Mesenchymal stem cell (in vitro differentiated cells and primary cell): ENCODE data around the gene BMPR1B.

ENCODE experiments used
- DNase-seq: peaks from one replicate; pipeline ENCODE4 v3.0.0-alpha.2; 2013
- H2AFZ ChIP-seq: one replicate; pipeline ENCODE4 v1.6.1; 2013; ENCODE audit warnings: low read depth, mild to moderate bottlenecking, control low read depth, inconsistent platforms, low read length, moderate library complexity
- H2AK5ac ChIP-seq: 2 replicates; pipeline ENCODE4 v1.6.1; 2013; ENCODE audit warnings: low read length, moderate library complexity, mild to moderate bottlenecking, inconsistent platforms; ENCODE audit not compliant: severe bottlenecking
- H2BK120ac ChIP-seq: one replicate; pipeline ENCODE4 v1.6.1; 2013; ENCODE audit warnings: low read depth, mild to moderate bottlenecking, inconsistent platforms, low read length, moderate library complexity
- H2BK12ac ChIP-seq, 2 experiments: one replicate each; pipeline ENCODE4 v1.6.1; 2013; ENCODE audit warnings: inconsistent platforms in 2 of 2, low read length in 2 of 2, mild to moderate bottlenecking in 2 of 2, moderate library complexity in 2 of 2, control low read depth in 1 of 2
- H2BK15ac ChIP-seq: one replicate; pipeline ENCODE4 v1.6.1; 2013; ENCODE audit warnings: mild to moderate bottlenecking, low read depth, inconsistent platforms; ENCODE audit not compliant: poor library complexity, severe bottlenecking
- H2BK5ac ChIP-seq: 2 replicates; pipeline ENCODE4 v1.6.1; 2013; ENCODE audit warnings: low read depth, mild to moderate bottlenecking, low read length, control low read depth, inconsistent platforms; ENCODE audit not compliant: poor library complexity, severe bottlenecking
- H3K14ac ChIP-seq, 2 experiments: one replicate each; pipeline ENCODE4 v1.6.1; 2013; ENCODE audit warnings: inconsistent platforms in 2 of 2, low read length in 2 of 2, control low read depth in 1 of 2, mild to moderate bottlenecking in 1 of 2, moderate library complexity in 1 of 2
- H3K18ac ChIP-seq, 2 experiments: one replicate each; pipeline ENCODE4 v1.6.1; 2013; ENCODE audit warnings: inconsistent platforms in 2 of 2, low read length in 2 of 2, control low read depth in 1 of 2, low read depth in 1 of 2, mild to moderate bottlenecking in 1 of 2
- H3K23ac ChIP-seq, 2 experiments: one replicate each; pipeline ENCODE4 v1.6.1; 2013; ENCODE audit warnings: inconsistent platforms in 2 of 2, low read length in 2 of 2, mild to moderate bottlenecking in 2 of 2, moderate library complexity in 2 of 2, control low read depth in 1 of 2
- H3K27ac ChIP-seq: 2 replicates; pipeline ENCODE4 v1.5.1; 2013; ENCODE audit warnings: mild to moderate bottlenecking, moderate library complexity, low read length, control low read depth, inconsistent platforms; ENCODE audit not compliant: poor library complexity, severe bottlenecking
- H3K27me3 ChIP-seq, 2 experiments: 2 replicates each; pipeline versions ENCODE4 v1.6.1 to v1.7.0; 2013; ENCODE audit warnings: low read length in 2 of 2, mild to moderate bottlenecking in 2 of 2, moderate library complexity in 2 of 2, control low read depth in 1 of 2, inconsistent platforms in 1 of 2; ENCODE audit not compliant: control insufficient read depth in 1 of 2, insufficient read depth in 1 of 2
- H3K36me3 ChIP-seq, 2 experiments: 2 replicates each; pipeline versions ENCODE4 v1.6.1 to v1.7.0; 2013; ENCODE audit warnings: low read length in 2 of 2, control low read depth in 1 of 2, inconsistent platforms in 1 of 2, low read depth in 1 of 2, mild to moderate bottlenecking in 1 of 2; ENCODE audit not compliant: insufficient read depth in 2 of 2, control insufficient read depth in 1 of 2
- H3K4ac ChIP-seq, 2 experiments: one replicate each; pipeline ENCODE4 v1.6.1; 2013; ENCODE audit warnings: inconsistent platforms in 2 of 2, low read length in 2 of 2, mild to moderate bottlenecking in 2 of 2, moderate library complexity in 2 of 2, control low read depth in 1 of 2, low read depth in 1 of 2
- H3K4me1 ChIP-seq: 2 replicates; pipeline ENCODE4 v1.6.1; 2013; ENCODE audit warnings: low read depth, low read length, control low read depth; ENCODE audit not compliant: control insufficient read depth, insufficient read depth
- H3K4me2 ChIP-seq: 2 replicates; pipeline ENCODE4 v1.6.1; 2013; ENCODE audit warnings: low read length, mild to moderate bottlenecking, inconsistent platforms; ENCODE audit not compliant: poor library complexity, severe bottlenecking
- H3K4me3 ChIP-seq, 2 experiments: 2 replicates each; pipeline versions ENCODE4 v1.5.1 to v1.7.0; 2013; ENCODE audit warnings: low read length in 2 of 2, mild to moderate bottlenecking in 2 of 2, control low read depth in 1 of 2, low read depth in 1 of 2; ENCODE audit not compliant: insufficient read depth in 1 of 2
- H3K79me1 ChIP-seq: replicated peaks from 2 replicates; pipeline ENCODE4 v1.6.1; 2013; ENCODE audit warnings: mild to moderate bottlenecking, control low read depth, low read length, inconsistent platforms; ENCODE audit not compliant: poor library complexity, severe bottlenecking
- H3K9ac ChIP-seq: 2 replicates; pipeline ENCODE4 v1.7.0; 2013; ENCODE audit warnings: mild to moderate bottlenecking, low read length, moderate library complexity
- H3K9me3 ChIP-seq: 2 replicates; pipeline ENCODE4 v1.7.0; 2013; ENCODE audit warnings: mild to moderate bottlenecking, low read length; ENCODE audit not compliant: control insufficient read depth
- H4K8ac ChIP-seq: one replicate; pipeline ENCODE4 v1.6.1; 2013; ENCODE audit warnings: inconsistent platforms, mild to moderate bottlenecking, low read length, moderate library complexity
- H4K91ac ChIP-seq: one replicate; pipeline ENCODE4 v1.6.1; 2013; ENCODE audit warnings: mild to moderate bottlenecking, low read length, inconsistent platforms
- WGBS: methylation state at CpG from one replicate; pipeline ENCODE4 v1.1.7; 2013; ENCODE audit warnings: mixed read lengths; 5-methylcytosine and 5-hydroxymethylcytosine counted together

BMPR1B gene

DNA sequence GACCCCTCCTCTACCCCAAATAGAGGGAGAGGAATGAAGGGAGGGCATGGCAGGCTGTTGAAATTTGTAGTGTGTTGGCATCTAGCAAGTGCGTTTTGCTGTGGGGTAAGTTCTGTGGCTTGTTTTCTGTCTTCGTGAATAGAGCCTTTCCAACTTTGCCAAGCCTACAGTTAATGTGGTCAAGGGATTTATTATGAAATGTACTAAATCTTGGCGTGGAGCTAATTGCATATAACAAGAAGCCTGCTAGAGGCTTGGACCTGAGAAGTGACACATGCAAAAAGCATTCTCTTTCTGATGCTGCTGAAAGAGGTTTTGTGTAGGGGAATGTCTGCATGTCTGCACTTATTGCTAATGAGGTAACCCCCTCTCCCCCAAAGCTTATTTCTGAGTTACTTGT, 132.2 kb downstream of the BMPR1B start:
- no peak overlapping the region for H4K8ac ChIP-seq
- no peaks in the 10 kb centered on the region for H3K36me3 ChIP-seq
- H3K79me1 ChIP-seq = no peaks in the 10 kb centered on the region
- no peaks in the 10 kb centered on the region for H3K4me1 ChIP-seq
- H2BK5ac ChIP-seq = no peak overlapping the region
- no peak overlapping the region for H2BK120ac ChIP-seq
- H3K27me3 ChIP-seq = no peaks in the 10 kb centered on the region
- no peak overlapping the region for H2AK5ac ChIP-seq
- H3K9me3 ChIP-seq = peaks cover 3% of the 10 kb centered on the region
- peak; percentile 40 for DNase-seq
- H3K27ac ChIP-seq = no peak overlapping the region
- no peak overlapping the region for H2BK12ac ChIP-seq
- no peak overlapping the region for H4K91ac ChIP-seq
- H3K4ac ChIP-seq = no peak overlapping the region
- 57% methylated on average over 3 of the region's 3 CpGs for WGBS
- no peak overlapping the region for H3K9ac ChIP-seq
- no peak overlapping the region for H2AFZ ChIP-seq
- no peak overlapping the region for H3K18ac ChIP-seq
- no peak overlapping the region for H3K14ac ChIP-seq
- no peak overlapping the region for H3K4me2 ChIP-seq
- no peak overlapping the region for H3K23ac ChIP-seq
- no peak overlapping the region for H2BK15ac ChIP-seq
- no peak overlapping the region for H3K4me3 ChIP-seq

GRCh38 chr4:94890579-94890978, 132.8 kb downstream of the BMPR1B start:
- 100% methylated on average over 2 of the region's 3 CpGs for WGBS
- H3K36me3 ChIP-seq = no peaks in the 10 kb centered on the region
- no peak overlapping the region for H3K4ac ChIP-seq
- no peaks in the 10 kb centered on the region for H3K4me1 ChIP-seq
- H2BK15ac ChIP-seq = no peak overlapping the region
- H4K8ac ChIP-seq = no peak overlapping the region
- no peak overlapping the region for H3K18ac ChIP-seq
- no peak overlapping the region for H2AK5ac ChIP-seq
- H2AFZ ChIP-seq = no peak overlapping the region
- no peaks in the 10 kb centered on the region for H3K27me3 ChIP-seq
- no peaks in the 10 kb centered on the region for H3K79me1 ChIP-seq
- H4K91ac ChIP-seq = no peak overlapping the region
- no peak overlapping the region for H3K14ac ChIP-seq
- DNase-seq = no peak
- H3K4me2 ChIP-seq = no peak overlapping the region
- no peak overlapping the region for H3K27ac ChIP-seq
- H2BK5ac ChIP-seq = no peak overlapping the region
- H3K4me3 ChIP-seq = no peak overlapping the region
- no peak overlapping the region for H2BK12ac ChIP-seq
- no peak overlapping the region for H2BK120ac ChIP-seq
- no peak overlapping the region for H3K23ac ChIP-seq
- peaks cover 3% of the 10 kb centered on the region for H3K9me3 ChIP-seq
- H3K9ac ChIP-seq = no peak overlapping the region

DNA sequence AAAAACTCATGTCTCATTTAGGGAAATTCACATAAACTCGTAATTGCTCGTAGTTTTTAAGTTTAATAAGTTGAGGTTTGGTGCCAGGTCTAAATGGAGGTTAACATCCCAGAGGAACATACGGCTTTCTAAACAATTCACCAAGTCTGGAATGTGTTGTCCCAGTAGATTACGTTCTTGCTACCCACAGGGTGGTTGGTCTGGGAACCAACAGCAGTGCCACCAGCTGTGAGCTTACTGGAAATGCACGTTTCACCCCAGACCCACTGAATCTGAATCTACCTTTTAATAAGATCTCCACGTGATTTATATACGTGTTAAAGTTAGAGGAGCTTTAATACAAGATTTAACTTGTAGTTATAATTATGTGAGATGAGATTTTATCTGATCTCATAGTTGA, 134.3 kb downstream of the BMPR1B start:
- Histone ChIP-seq H3K18ac (no peak overlapping the region), H3K36me3 (no peaks in the 10 kb centered on the region), H4K8ac (no peak overlapping the region), H2BK12ac (no peak overlapping the region), H3K4me1 (no peaks in the 10 kb centered on the region), H3K4me3 (no peak overlapping the region), H3K79me1 (no peaks in the 10 kb centered on the region), H3K4ac (no peak overlapping the region), H3K23ac (no peak overlapping the region), H2BK15ac (no peak overlapping the region), H2BK5ac (no peak overlapping the region), H3K9me3 (peaks cover 3% of the 10 kb centered on the region), H4K91ac (no peak overlapping the region), H3K4me2 (no peak overlapping the region), H2AK5ac (no peak overlapping the region), H3K14ac (no peak overlapping the region), H3K27ac (no peak overlapping the region), H3K27me3 (no peaks in the 10 kb centered on the region), H2BK120ac (no peak overlapping the region), H3K9ac (no peak overlapping the region), H2AFZ (no peak overlapping the region)
- DNase-seq = no peak
- 86% methylated on average over 4 of the region's 7 CpGs for WGBS

DNA sequence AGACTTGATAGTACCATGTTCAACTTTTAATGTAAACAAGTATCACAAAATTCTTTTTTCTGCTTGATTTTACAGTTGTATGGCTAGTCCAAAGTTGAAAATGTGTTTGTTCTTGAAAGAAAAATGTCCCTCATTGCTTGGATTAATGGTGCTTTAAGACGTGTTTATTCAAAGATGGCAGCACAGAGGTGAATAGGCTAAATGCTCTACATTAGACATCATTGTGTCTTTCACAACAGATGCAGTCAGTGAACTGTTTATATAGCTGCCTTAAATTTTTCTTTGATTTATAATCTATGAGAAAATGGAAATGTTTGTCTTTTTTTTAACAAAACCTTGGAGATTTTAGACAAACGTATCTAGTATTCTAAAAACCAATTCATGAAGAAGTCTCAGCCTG, 137.3 kb downstream of the BMPR1B start:
- no peak overlapping the region for H3K4me2 ChIP-seq
- H3K23ac ChIP-seq = no peak overlapping the region
- 38% methylated on average over 1 of the region's 2 CpGs for WGBS
- no peaks in the 10 kb centered on the region for H3K27me3 ChIP-seq
- no peak overlapping the region for H2AK5ac ChIP-seq
- no peak overlapping the region for H3K4ac ChIP-seq
- H2AFZ ChIP-seq = no peak overlapping the region
- H3K4me3 ChIP-seq = no peak overlapping the region
- no peak overlapping the region for H2BK5ac ChIP-seq
- no peak overlapping the region for H3K9ac ChIP-seq
- H3K79me1 ChIP-seq = no peaks in the 10 kb centered on the region
- no peak overlapping the region for H2BK120ac ChIP-seq
- no peak overlapping the region for H2BK15ac ChIP-seq
- H3K9me3 ChIP-seq = peaks cover 3% of the 10 kb centered on the region
- H3K18ac ChIP-seq = no peak overlapping the region
- no peaks in the 10 kb centered on the region for H3K36me3 ChIP-seq
- no peak overlapping the region for H3K27ac ChIP-seq
- H4K8ac ChIP-seq = no peak overlapping the region
- no peak overlapping the region for H2BK12ac ChIP-seq
- no peak overlapping the region for H4K91ac ChIP-seq
- peak; percentile 52 for DNase-seq
- H3K14ac ChIP-seq = no peak overlapping the region
- no peaks in the 10 kb centered on the region for H3K4me1 ChIP-seq
